CD14-positive monocyte (primary cell): ENCODE measurements around the gene CBLIF. TPM values are rescaled to one million over a fixed set of nuclear protein-coding genes. Genes with fewer than 3 reads are reported as not detected.
"Not testable (repeated sequence)": the region's sequence is repeated elsewhere in the genome, so short reads cannot be mapped to it uniquely, and the experiment has no call there.

Source experiments
- DNase-seq, 3 donors: peaks; one replicate each; pipeline ENCODE4 v3.0.0-alpha.2; 2011 to 2022
- H2AFZ ChIP-seq: 2 replicates; pipeline ENCODE4 v1.6.0; 2012; ENCODE audit warnings: mild to moderate bottlenecking, low read depth, low read length, inconsistent platforms; ENCODE audit not compliant: insufficient read depth, poor library complexity, severe bottlenecking
- H3K27ac ChIP-seq, 2 donors: 1 replicate in 1 of 2; 2 replicates in 1 of 2; pipeline ENCODE4 v1.5.1; 2012 to 2013; ENCODE audit warnings: low read length in 2 of 2, control low read depth in 1 of 2, inconsistent platforms in 1 of 2, low read depth in 1 of 2, mild to moderate bottlenecking in 1 of 2
- H3K27me3 ChIP-seq, 2 donors: one replicate each; pipeline versions ENCODE4 v1.6.0 to v1.6.1; 2011 to 2013; ENCODE audit warnings: low read length in 2 of 2; ENCODE audit not compliant: control insufficient read depth in 2 of 2, insufficient read depth in 2 of 2
- H3K36me3 ChIP-seq, 2 donors: replicated peaks in 1 of 2; 1 replicate in 1 of 2; 2 replicates in 1 of 2; pipeline versions ENCODE4 v1.5.1 to v1.6.1; 2012 to 2013; ENCODE audit warnings: low read length in 2 of 2, control low read depth in 1 of 2, inconsistent platforms in 1 of 2, mild to moderate bottlenecking in 1 of 2; ENCODE audit not compliant: insufficient read depth in 2 of 2, control insufficient read depth in 1 of 2
- H3K4me1 ChIP-seq, 2 donors: 1 replicate in 1 of 2; 2 replicates in 1 of 2; pipeline versions ENCODE4 v1.5.1 to v1.6.1; 2012 to 2013; ENCODE audit warnings: low read length in 2 of 2, control low read depth in 1 of 2, inconsistent platforms in 1 of 2, mild to moderate bottlenecking in 1 of 2, moderate library complexity in 1 of 2; ENCODE audit not compliant: insufficient read depth in 2 of 2, control insufficient read depth in 1 of 2
- H3K4me2 ChIP-seq: replicated peaks from 2 replicates; pipeline ENCODE3; 2012; ENCODE audit warnings: low read length, moderate library complexity, mild to moderate bottlenecking; ENCODE audit not compliant: poor library complexity, severe bottlenecking; ENCODE audit errors: extremely low read depth
- H3K4me3 ChIP-seq, 3 experiments: fragments of 200-600 bp in 1 of 3; sonication (generic) in 1 of 3; replicated peaks in 1 of 3; 1 replicate in 2 of 3; 2 replicates in 1 of 3; pipeline ENCODE4 v1.5.1; 2011 to 2013; ENCODE audit warnings: low read length in 3 of 3, mild to moderate bottlenecking in 3 of 3, control low read depth in 2 of 3, low read depth in 2 of 3, inconsistent platforms in 1 of 3, moderate library complexity in 1 of 3
- H3K79me2 ChIP-seq: 2 replicates; pipeline ENCODE4 v1.6.0; 2012; ENCODE audit warnings: mild to moderate bottlenecking, control low read depth, inconsistent platforms, low read length, moderate library complexity; ENCODE audit not compliant: insufficient read depth
- H3K9ac ChIP-seq: 2 replicates; pipeline ENCODE4 v1.6.0; 2017; ENCODE audit warnings: low read length, mild to moderate bottlenecking; ENCODE audit not compliant: insufficient read depth, poor library complexity, severe bottlenecking
- H3K9me3 ChIP-seq, 2 donors: replicated peaks in 1 of 2; 1 replicate in 1 of 2; 2 replicates in 1 of 2; pipeline versions ENCODE4 v1.5.1 to v1.6.1; 2012 to 2013; ENCODE audit warnings: low read length in 2 of 2, control low read depth in 1 of 2; ENCODE audit not compliant: control insufficient read depth in 1 of 2, insufficient read depth in 1 of 2
- H4K20me1 ChIP-seq: 2 replicates; pipeline ENCODE4 v1.6.0; 2012; ENCODE audit warnings: mild to moderate bottlenecking, low read length, control low read depth, moderate library complexity; ENCODE audit not compliant: insufficient read depth
- H3K27ac Mint-ChIP-seq, 7 donors: one replicate each; pipeline ENCODE4 v1.8.0; 2020; ENCODE audit warnings: mild to moderate bottlenecking in 7 of 7, mixed read lengths in 7 of 7, moderate library complexity in 6 of 7, inconsistent platforms in 2 of 7
- H3K27me3 Mint-ChIP-seq, 3 donors: one replicate each; pipeline ENCODE4 v1.8.0; 2021 to 2022; ENCODE audit warnings: low read depth in 3 of 3, mild to moderate bottlenecking in 3 of 3, mixed read lengths in 3 of 3, moderate library complexity in 3 of 3, inconsistent platforms in 1 of 3
- H3K36me3 Mint-ChIP-seq, 2 donors: one replicate each; pipeline ENCODE4 v1.8.0; 2020; ENCODE audit warnings: mixed read lengths in 2 of 2, inconsistent platforms in 1 of 2, mild to moderate bottlenecking in 1 of 2
- H3K4me1 Mint-ChIP-seq: one replicate; pipeline ENCODE4 v1.8.0; 2020; ENCODE audit warnings: mild to moderate bottlenecking, mixed read lengths
- H3K4me3 Mint-ChIP-seq, 2 donors: one replicate each; pipeline ENCODE4 v1.8.0; 2020; ENCODE audit warnings: mild to moderate bottlenecking in 2 of 2, mixed read lengths in 2 of 2, moderate library complexity in 1 of 2
- H3K9me3 Mint-ChIP-seq, 7 donors: one replicate each; pipeline ENCODE4 v1.8.0; 2020 to 2022; ENCODE audit warnings: mixed read lengths in 7 of 7, mild to moderate bottlenecking in 6 of 7, moderate library complexity in 6 of 7, inconsistent platforms in 2 of 7
- CTCF ChIP-seq: fragments of 200-600 bp; IDR thresholded peaks from one replicate; pipeline ENCODE4 v1.8.0; 2022; ENCODE audit warnings: antibody characterized with exemption, mild to moderate bottlenecking
- WGBS: methylation state at CpG from one replicate; pipeline ENCODE4 v1.1.5; 2013; ENCODE audit warnings: missing lambda C conversion rate; ENCODE audit not compliant: insufficient coverage; 5-methylcytosine and 5-hydroxymethylcytosine counted together
- intact Hi-C, 2 donors: fragments of 100-400 bp; cut with micrococcal nuclease; formaldehyde crosslinking; loops; one replicate each; pipeline versions ENCODE4 v1.15.0 to v1.15.1; 2023
- polyA plus RNA-seq, 3 donors: library from polyadenylated mRNA; depleted of rRNA in 1 of 3; unstranded in 2 of 3; stranded (reverse) in 1 of 3; fragments of 300-500 nt in 2 of 3; fragments of >200 nt in 1 of 3; fragmentation: Illumina TruSeq in 2 of 3; gene quantifications; 1 replicate in 2 of 3; 2 replicates in 1 of 3; pipeline ENCODE4 v1.2.3, GENCODE V29; 2012 to 2021

CBLIF gene
- polyA plus RNA-seq, 3 donors: not detected

- H3K4me3 ChIP-seq: no peak overlapping the region
- Mint-ChIP-seq H3K27ac (peak overlapping the region in 6 of 7 donors; percentile 9 to 67 (median 26)), H3K4me3 (no peak overlapping the region), H3K27me3 (peaks cover 0 to 1% (median 0%) of the 10 kb centered on the region in 3 donors), H3K9me3 (peaks cover 0 to 2% (median 0%) of the 10 kb centered on the region in 7 donors), H3K36me3 (peaks cover 76 to 85% of the 10 kb centered on the region in 2 donors), H3K4me1 (peaks cover 17% of the 10 kb centered on the region)
- H3K79me2 ChIP-seq: peaks cover 6% of the 10 kb centered on the region
- WGBS: 95% methylated on average over 3 of the region's 4 CpGs
- no peak overlapping the region for H3K9ac ChIP-seq
- no peaks in the 10 kb centered on the region for H3K9me3 ChIP-seq
- TF ChIP-seq CTCF: no peak
- no peak overlapping the region for H2AFZ ChIP-seq
- H3K4me1 ChIP-seq: peaks cover 8 to 11% of the 10 kb centered on the region in 2 donors
- H3K36me3 ChIP-seq: peaks cover 53 to 92% of the 10 kb centered on the region in 2 donors
- H3K4me2 ChIP-seq: no peak overlapping the region
- intact Hi-C loops: no loop called here
- H3K27me3 ChIP-seq: no peaks in the 10 kb centered on the region
- peak overlapping the region in 1 of 2 donors; percentile 44 for H3K27ac ChIP-seq
- H4K20me1 ChIP-seq: peaks cover 30% of the 10 kb centered on the region
- no peak for DNase-seq
These were observed 58.1 kb downstream of the CBLIF start for GRCh38 chr11:59787255-59787588.

- no peak for DNase-seq
- Histone ChIP-seq H3K79me2 (peaks cover 9% of the 10 kb centered on the region), H3K9ac (no peak overlapping the region), H3K27ac (no peak overlapping the region), H2AFZ (no peak overlapping the region), H4K20me1 (peaks cover 30% of the 10 kb centered on the region), H3K36me3 (peaks cover 42 to 87% of the 10 kb centered on the region in 2 donors), H3K4me3 (no peak overlapping the region), H3K4me2 (no peak overlapping the region), H3K27me3 (no peaks in the 10 kb centered on the region), H3K4me1 (peaks cover 8 to 11% of the 10 kb centered on the region in 2 donors), H3K9me3 (no peaks in the 10 kb centered on the region)
- intact Hi-C loops: no loop called here
- 95% methylated on average over 2 of the region's 4 CpGs for WGBS
- Mint-ChIP-seq H3K27me3 (peaks cover 0 to 1% (median 0%) of the 10 kb centered on the region in 3 donors), H3K27ac (peak overlapping the region in 1 of 7 donors; percentile 2), H3K9me3 (peaks cover 0 to 5% (median 0%) of the 10 kb centered on the region in 7 donors), H3K4me3 (no peak overlapping the region), H3K4me1 (peaks cover 17% of the 10 kb centered on the region), H3K36me3 (peaks cover 68 to 78% of the 10 kb centered on the region in 2 donors)
- TF ChIP-seq CTCF: no peak
These were observed 59.5 kb downstream of the CBLIF start for GRCh38 chr11:59785818-59786217.

- H3K27ac ChIP-seq, H3K4me3 ChIP-seq, H3K27me3 Mint-ChIP-seq, H3K4me2 ChIP-seq, H3K27me3 ChIP-seq, H3K9me3 ChIP-seq, H2AFZ ChIP-seq, H3K9ac ChIP-seq, H3K9me3 Mint-ChIP-seq, H3K4me3 Mint-ChIP-seq, DNase-seq, intact Hi-C loops: not testable (repeated sequence)
- Histone ChIP-seq H4K20me1 (peaks cover 34% of the 10 kb centered on the region), H3K4me1 (peaks cover 8 to 11% of the 10 kb centered on the region in 2 donors), H3K79me2 (peaks cover 11% of the 10 kb centered on the region), H3K36me3 (peaks cover 35 to 87% of the 10 kb centered on the region in 2 donors)
- peak overlapping the region in 3 of 7 donors; percentile 2 to 74 (median 4) for H3K27ac Mint-ChIP-seq
- H3K36me3 Mint-ChIP-seq: peaks cover 67 to 76% of the 10 kb centered on the region in 2 donors
- 100% methylated on average over 2 of the region's 5 CpGs for WGBS
- H3K4me1 Mint-ChIP-seq: peaks cover 19% of the 10 kb centered on the region
These were observed 60.9 kb downstream of the CBLIF start for GRCh38 chr11:59784441-59784840.
